CD4-positive, alpha-beta T cell treated with Interleukin-4 for 1 hour (primary cell): Measurements from ENCODE around the gene IER2.
"Not testable (repeated sequence)": the region's sequence is repeated elsewhere in the genome, so short reads cannot be mapped to it uniquely, and the experiment has no call there.

ENCODE experiments used
- DNase-seq, 2 donors: peaks; one replicate each; pipeline ENCODE4 v3.0.0-alpha.2; 2020 to 2022

The IER2 gene

GRCh38 chr19:13139633-13140311 lies 10.4 kb upstream of the IER2 start:
- no peak for DNase-seq

GRCh38 chr19:13146763-13147563 lies 3.2 kb upstream of the IER2 start:
- peak in 1 of 2 donors; percentile 56 for DNase-seq

- not testable (repeated sequence) for DNase-seq
Measured at GRCh38 chr19:13149173-13149627, 1.0 kb upstream of the IER2 start.

GRCh38 chr19:13149628-13150186 lies 504 bp upstream of the IER2 start:
- no peak for DNase-seq

GRCh38 chr19:13150931-13151604 lies 857 bp downstream of the IER2 start:
- peak in 1 of 2 donors; percentile 35 for DNase-seq

- DNase-seq, result peak; percentile 97
Measured at GRCh38 chr19:13151605-13152355, 1.6 kb downstream of the IER2 start.

- no peak for DNase-seq
Measured at GRCh38 chr19:13152356-13152973, 2.3 kb downstream of the IER2 start.

- peak; percentile 97 to 99 for DNase-seq
Measured at GRCh38 chr19:13152974-13153568, 2.9 kb downstream of the IER2 start.

- peak in 1 of 2 donors; percentile 31 for DNase-seq
Measured at GRCh38 chr19:13153569-13154240, 3.5 kb downstream of the IER2 start.

- peak; percentile 55 to 81 for DNase-seq
Measured at GRCh38 chr19:13154241-13154778, 4.1 kb downstream of the IER2 start.

GRCh38 chr19:13154911-13155471 lies 4.8 kb downstream of the IER2 start:
- peak; percentile 88 to 91 for DNase-seq

- peak; percentile 89 to 92 for DNase-seq
Measured at GRCh38 chr19:13155472-13156359, 5.5 kb downstream of the IER2 start.

GRCh38 chr19:13159713-13160112 lies 9.5 kb downstream of the IER2 start:
- DNase-seq, result no peak

- DNase-seq, result no peak
Measured at GRCh38 chr19:13160557-13160956, 10.3 kb downstream of the IER2 start.

- DNase-seq, result peak; percentile 91
Measured at GRCh38 chr19:13162724-13163608, 12.8 kb downstream of the IER2 start.

- peak; percentile 44 to 45 for DNase-seq
Measured at GRCh38 chr19:13163609-13164342, 13.6 kb downstream of the IER2 start.
